ENCODE measurements around the gene ERC1. TPM values are rescaled to one million over a fixed set of nuclear protein-coding genes. Genes with fewer than 3 reads are reported as not detected.
"Not testable (repeated sequence)": the region's sequence is repeated elsewhere in the genome, so short reads cannot be mapped to it uniquely, and the experiment has no call there.

ERC1 gene
- total RNA-seq, 4 donors from 2014 or later: 28.5 to 71.7 (median 38.5) TPM

DNA sequence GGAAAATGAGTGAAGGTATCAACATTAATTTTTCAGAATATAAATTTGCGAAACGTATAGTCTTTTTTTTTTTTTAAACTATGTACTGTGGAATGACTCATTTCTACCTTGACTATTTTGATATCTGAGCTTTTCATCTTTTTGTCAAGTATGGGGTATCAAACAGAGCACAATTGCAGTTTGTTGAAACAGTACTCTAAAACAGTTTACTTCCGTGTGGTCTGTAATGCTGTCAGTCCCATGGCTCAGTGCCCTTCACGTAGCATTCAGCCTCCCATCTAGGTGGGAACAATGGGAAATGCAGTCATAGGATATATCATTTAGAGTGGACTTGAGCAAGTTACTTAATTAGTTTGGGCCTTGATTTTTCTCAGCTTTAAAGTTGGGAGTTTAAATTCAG is 139.5 kb downstream of the ERC1 start:
- H3K27ac ChIP-seq: no peak overlapping the region
- H3K4me1 ChIP-seq: no peaks in the 10 kb centered on the region
- no peak for DNase-seq (ENCODE audit: low spot score in 2 of 2)

DNA sequence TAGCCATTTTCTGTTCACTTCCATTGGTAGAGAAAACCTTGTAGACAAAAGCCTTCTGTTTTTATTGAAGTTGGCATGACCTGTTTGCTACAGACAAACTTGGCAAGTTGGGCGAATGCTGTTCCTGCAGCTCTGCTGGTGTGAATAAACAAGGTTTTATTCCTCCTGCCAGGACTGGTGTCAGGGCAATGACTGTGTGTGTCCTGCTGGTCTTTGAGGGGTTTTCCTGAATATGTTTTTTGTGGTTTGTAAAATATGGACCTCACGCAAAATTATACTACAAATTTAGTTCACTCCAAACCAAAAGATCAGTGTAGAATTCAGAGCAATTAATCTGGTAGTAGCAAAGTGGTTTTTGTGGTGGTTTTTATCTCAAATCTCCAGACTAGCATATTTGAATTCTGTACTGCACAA is 140.8 kb downstream of the ERC1 start:
- no peaks in the 10 kb centered on the region for H3K4me1 ChIP-seq
- H3K27ac ChIP-seq: no peak overlapping the region
- H3K4me3 ChIP-seq: no peak overlapping the region
- no peak for DNase-seq (ENCODE audit: low spot score in 2 of 2)
- WGBS: 33% methylated on average over 2 of the region's 2 CpGs
- no peaks in the 10 kb centered on the region for H3K9me3 ChIP-seq
- H3K36me3 ChIP-seq: no peaks in the 10 kb centered on the region
- TF ChIP-seq POLR2A (IDR thresholded peaks at IDR 0.05) (no peak), POLR2AphosphoS5 (IDR thresholded peaks at IDR 0.05) (no peak), EP300 (IDR thresholded peaks at IDR 0.05) (no peak)
- TF ChIP-seq, protein P1, sequence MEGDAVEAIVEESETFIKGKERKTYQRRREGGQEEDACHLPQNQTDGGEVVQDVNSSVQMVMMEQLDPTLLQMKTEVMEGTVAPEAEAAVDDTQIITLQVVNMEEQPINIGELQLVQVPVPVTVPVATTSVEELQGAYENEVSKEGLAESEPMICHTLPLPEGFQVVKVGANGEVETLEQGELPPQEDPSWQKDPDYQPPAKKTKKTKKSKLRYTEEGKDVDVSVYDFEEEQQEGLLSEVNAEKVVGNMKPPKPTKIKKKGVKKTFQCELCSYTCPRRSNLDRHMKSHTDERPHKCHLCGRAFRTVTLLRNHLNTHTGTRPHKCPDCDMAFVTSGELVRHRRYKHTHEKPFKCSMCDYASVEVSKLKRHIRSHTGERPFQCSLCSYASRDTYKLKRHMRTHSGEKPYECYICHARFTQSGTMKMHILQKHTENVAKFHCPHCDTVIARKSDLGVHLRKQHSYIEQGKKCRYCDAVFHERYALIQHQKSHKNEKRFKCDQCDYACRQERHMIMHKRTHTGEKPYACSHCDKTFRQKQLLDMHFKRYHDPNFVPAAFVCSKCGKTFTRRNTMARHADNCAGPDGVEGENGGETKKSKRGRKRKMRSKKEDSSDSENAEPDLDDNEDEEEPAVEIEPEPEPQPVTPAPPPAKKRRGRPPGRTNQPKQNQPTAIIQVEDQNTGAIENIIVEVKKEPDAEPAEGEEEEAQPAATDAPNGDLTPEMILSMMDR (IDR thresholded peaks at IDR 0.05): no peak
- H3K27me3 ChIP-seq: no peaks in the 10 kb centered on the region

More for the DNA sequence above, 139.5 kb downstream of the ERC1 start:
- H3K36me3 ChIP-seq: no peaks in the 10 kb centered on the region
- H3K4me3 ChIP-seq: no peak overlapping the region
- H3K27me3 ChIP-seq: no peaks in the 10 kb centered on the region
- 93% methylated on average over 4 of the region's 4 CpGs for WGBS
- TF ChIP-seq POLR2AphosphoS5 (IDR thresholded peaks at IDR 0.05) (no peak), POLR2A (IDR thresholded peaks at IDR 0.05) (no peak), EP300 (IDR thresholded peaks at IDR 0.05) (no peak)
- TF ChIP-seq, protein P1 (IDR thresholded peaks at IDR 0.05): no peak
- no peaks in the 10 kb centered on the region for H3K9me3 ChIP-seq

DNA sequence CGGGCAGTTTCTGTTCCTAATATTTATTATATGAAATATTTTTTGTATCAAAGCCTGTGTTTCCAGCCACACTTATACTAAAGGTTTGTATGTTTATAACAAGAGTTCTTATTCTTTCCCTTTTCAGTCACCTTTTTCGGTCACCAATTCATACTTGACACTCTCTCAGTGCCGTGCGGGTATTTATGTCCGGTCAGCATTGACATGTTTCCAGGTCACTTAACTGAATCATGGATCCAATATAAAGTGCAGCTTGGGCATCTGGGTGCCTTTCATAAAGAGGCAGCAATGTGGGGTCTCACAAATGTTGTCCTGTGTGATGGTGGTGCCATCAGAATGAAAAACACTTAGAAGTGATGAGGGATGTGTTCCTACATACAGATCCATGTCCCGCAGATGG is 141.3 kb downstream of the ERC1 start:
- TF ChIP-seq POLR2AphosphoS5 (IDR thresholded peaks at IDR 0.05) (no peak), POLR2A (IDR thresholded peaks at IDR 0.05) (no peak), EP300 (IDR thresholded peaks at IDR 0.05) (no peak)
- TF ChIP-seq, protein P1 (IDR thresholded peaks at IDR 0.05): no peak
- Histone ChIP-seq H3K4me3 (no peak overlapping the region), H3K27ac (no peak overlapping the region), H3K36me3 (no peaks in the 10 kb centered on the region), H3K27me3 (no peaks in the 10 kb centered on the region), H3K9me3 (no peaks in the 10 kb centered on the region), H3K4me1 (no peaks in the 10 kb centered on the region)
- 64% methylated on average over 6 of the region's 6 CpGs for WGBS
- DNase-seq (ENCODE audit: low spot score in 2 of 2): no peak

DNA sequence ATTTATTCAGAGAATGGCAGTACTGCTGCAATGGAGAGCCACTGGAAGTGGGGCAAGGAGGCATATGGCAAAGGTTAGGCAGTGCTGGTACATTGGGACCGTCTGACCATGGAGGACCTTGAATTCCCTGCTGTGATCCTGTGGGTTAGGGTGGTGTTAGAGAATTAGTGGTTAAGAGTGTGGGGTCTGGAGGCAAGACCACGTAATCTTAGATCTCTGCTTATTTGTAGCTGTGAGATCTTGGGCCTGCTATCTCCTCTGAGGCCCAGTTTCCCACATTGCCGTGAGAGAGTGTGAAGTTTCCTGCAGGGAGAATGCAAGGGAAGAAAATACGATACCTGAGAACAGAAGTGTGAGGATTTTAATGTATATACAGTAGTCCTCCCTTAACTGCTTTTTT is 147.7 kb downstream of the ERC1 start:
- no peak overlapping the region for H3K4me3 ChIP-seq
- no peak for DNase-seq (ENCODE audit: low spot score in 2 of 2)
- H3K4me1 ChIP-seq: no peaks in the 10 kb centered on the region
- H3K36me3 ChIP-seq: peaks cover 3% of the 10 kb centered on the region
- no peak for TF ChIP-seq POLR2AphosphoS5 (IDR thresholded peaks at IDR 0.05)
- TF ChIP-seq, protein P1 (IDR thresholded peaks at IDR 0.05): no peak
- no peak for TF ChIP-seq EP300 (IDR thresholded peaks at IDR 0.05)
- TF ChIP-seq POLR2A (IDR thresholded peaks at IDR 0.05): no peak
- no peak overlapping the region for H3K27ac ChIP-seq
- H3K27me3 ChIP-seq: no peaks in the 10 kb centered on the region
- WGBS: 92% methylated on average over 4 of the region's 4 CpGs
- H3K9me3 ChIP-seq: no peaks in the 10 kb centered on the region

DNA sequence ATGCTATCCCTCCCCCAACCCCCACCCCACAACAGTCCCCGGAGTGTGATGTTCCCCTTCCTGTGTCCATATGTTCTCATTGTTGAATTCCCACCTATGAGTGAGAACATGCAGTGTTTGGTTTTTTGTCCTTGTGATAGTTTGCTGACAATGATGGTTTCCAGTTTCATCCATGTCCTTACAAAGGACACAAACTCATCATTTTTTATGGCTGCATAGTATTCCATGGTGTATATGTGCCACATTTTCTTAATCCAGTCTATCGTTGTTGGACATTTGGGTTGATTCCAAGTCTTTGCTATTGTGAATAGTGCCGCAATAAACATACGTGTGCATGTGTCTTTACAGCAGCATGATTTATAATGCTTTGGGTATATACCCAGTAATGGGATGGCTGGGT is 155.7 kb downstream of the ERC1 start:
- DNase-seq (ENCODE audit: low spot score in 2 of 2); H3K4me3 ChIP-seq; H3K36me3 ChIP-seq; H3K4me1 ChIP-seq; H3K27me3 ChIP-seq; H3K9me3 ChIP-seq; H3K27ac ChIP-seq: not testable (repeated sequence)
- WGBS: 96% methylated on average over 4 of the region's 4 CpGs

DNA sequence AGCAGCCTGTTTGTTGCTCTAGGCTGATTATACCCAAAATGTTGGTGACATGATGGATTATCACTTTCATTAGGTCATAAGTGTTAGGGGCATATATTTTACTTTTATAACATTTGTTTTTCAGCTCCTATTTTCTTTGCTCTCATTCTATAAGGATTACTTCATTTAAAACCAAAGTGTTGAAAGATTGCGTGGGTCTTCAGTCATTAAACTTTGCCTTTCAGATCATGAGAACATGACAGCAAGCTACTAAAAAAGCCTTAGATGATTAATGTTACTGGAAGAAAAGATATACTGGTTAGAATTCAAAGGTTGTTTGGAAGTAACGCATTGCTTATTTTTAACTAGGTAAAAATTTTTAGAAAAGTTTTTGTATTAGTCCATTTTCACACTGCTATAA is 156.8 kb downstream of the ERC1 start:
- peaks cover 10% of the 10 kb centered on the region for H3K36me3 ChIP-seq
- TF ChIP-seq EP300 (IDR thresholded peaks at IDR 0.05) (no peak), POLR2A (IDR thresholded peaks at IDR 0.05) (no peak), POLR2AphosphoS5 (IDR thresholded peaks at IDR 0.05) (no peak)
- TF ChIP-seq, protein P1 (IDR thresholded peaks at IDR 0.05): no peak
- H3K9me3 ChIP-seq: no peaks in the 10 kb centered on the region
- no peak for DNase-seq (ENCODE audit: low spot score in 2 of 2)
- 92% methylated on average over 2 of the region's 2 CpGs for WGBS
- H3K27ac ChIP-seq: no peak overlapping the region
- no peak overlapping the region for H3K4me3 ChIP-seq
- H3K27me3 ChIP-seq: no peaks in the 10 kb centered on the region
- no peaks in the 10 kb centered on the region for H3K4me1 ChIP-seq

Measured in suprapubic skin (tissue), 4 donors.